Activated CD4-positive, alpha-beta T cell treated with anti-CD3 and anti-CD28 coated beads for 36 hours (primary cell): ENCODE measurements around the gene INTS14. TPM values are rescaled to one million over a fixed set of nuclear protein-coding genes. Genes with fewer than 3 reads are reported as not detected.
"Not testable (repeated sequence)": the region's sequence is repeated elsewhere in the genome, so short reads cannot be mapped to it uniquely, and the experiment has no call there.

Experiments used
- ATAC-seq: fragments of 200-7000 bp; cut with Tn5 transposase; one replicate; pipeline ENCODE4 v1.10.0; 2021; ENCODE audit warnings: mild to moderate bottlenecking, moderate library complexity
- CTCF ChIA-PET: fragments of 350-600 bp; sonication (Branson Sonifier 250); formaldehyde crosslinking; loops from one replicate; lab custom pipeline; 2021; ENCODE audit warnings: antibody characterized with exemption; lab: Charles Lee
- POLR2A ChIA-PET: fragments of 350-600 bp; sonication (Branson Sonifier 250); formaldehyde crosslinking; loops from one replicate; lab custom pipeline; 2021; ENCODE audit warnings: antibody characterized with exemption, inconsistent platforms; lab: Charles Lee
- DNase-seq: peaks from one replicate; pipeline ENCODE4 v3.0.0-alpha.2; 2020
- H3K27ac Mint-ChIP-seq: one replicate; pipeline ENCODE4 v1.8.0; 2021; ENCODE audit warnings: mixed read lengths
- H3K27me3 Mint-ChIP-seq: one replicate; pipeline ENCODE4 v1.8.0; 2021; ENCODE audit warnings: mixed read lengths
- H3K36me3 Mint-ChIP-seq: one replicate; pipeline ENCODE4 v1.8.0; 2021; ENCODE audit warnings: low read depth, mixed read lengths
- H3K4me1 Mint-ChIP-seq: one replicate; pipeline ENCODE4 v1.8.0; 2021; ENCODE audit warnings: mixed read lengths
- H3K4me3 Mint-ChIP-seq: one replicate; pipeline ENCODE4 v1.8.0; 2021; ENCODE audit warnings: mild to moderate bottlenecking, moderate library complexity, mixed read lengths
- H3K9me3 Mint-ChIP-seq: one replicate; pipeline ENCODE4 v1.8.0; 2021; ENCODE audit warnings: low read depth, mixed read lengths
- intact Hi-C, 2 experiments: fragments of 100-400 bp; cut with DNase I in 1 of 2; cut with micrococcal nuclease in 1 of 2; formaldehyde crosslinking; loops; one replicate each; pipeline versions ENCODE4 v1.14.2 to v1.15.1; 2022 to 2024; cut with DNase I, micrococcal nuclease
- total RNA-seq, 2 experiments: library from RNA; stranded (reverse); gene quantifications; one replicate each; pipeline ENCODE4 v1.2.3, GENCODE V29; 2021

The INTS14 gene
- total RNA-seq, 2 experiments from 2014 or later = 49.2 to 59.8 TPM

GRCh38 chr15:65630760-65631159 is 19.8 kb upstream of the INTS14 start:
- Mint-ChIP-seq H3K27me3 (no peaks in the 10 kb centered on the region), H3K4me3 (no peak overlapping the region), H3K27ac (no peak overlapping the region), H3K4me1 (peaks cover 10% of the 10 kb centered on the region), H3K36me3 (no peaks in the 10 kb centered on the region), H3K9me3 (no peaks in the 10 kb centered on the region)
- intact Hi-C loops = loop anchor here in 1 of 2 experiments (10.0 kb wide), 1 partner anchor 564 kb away; no protein-coding TSS in a partner anchor
- CTCF ChIA-PET = interaction anchor here (0.8 to 1.1 kb wide), 2 partner anchors 34 to 251 kb away, joined by 3 read pairs; no protein-coding TSS in a partner anchor
- ATAC-seq (peak; percentile 47), DNase-seq (peak; percentile 30)
- POLR2A ChIA-PET = no interaction called here

- no peaks in the 10 kb centered on the region for H3K27me3 Mint-ChIP-seq
- CTCF ChIA-PET = interaction anchor here (0.8 kb wide), 3 partner anchors 10 to 30 kb away, joined by 3 to 4 read pairs (median 3); no protein-coding TSS in a partner anchor
- POLR2A ChIA-PET = no interaction called here
These were observed 18.6 kb upstream of the INTS14 start for GRCh38 chr15:65629548-65629947.

GRCh38 chr15:65626856-65627255 is 15.9 kb upstream of the INTS14 start:
- ChIA-PET CTCF (interaction anchor here (0.9 kb wide), 1 partner anchor 11 kb away, joined by 3 read pairs; no protein-coding TSS in a partner anchor), POLR2A (no interaction called here)
- H3K36me3 Mint-ChIP-seq = peaks cover 6% of the 10 kb centered on the region
- H3K4me3 Mint-ChIP-seq = no peak overlapping the region
- intact Hi-C loops = no loop called here
- no peaks in the 10 kb centered on the region for H3K9me3 Mint-ChIP-seq
- DNase-seq (no peak), ATAC-seq (no peak)
- H3K27me3 Mint-ChIP-seq = no peaks in the 10 kb centered on the region
- H3K4me1 Mint-ChIP-seq = peaks cover 7% of the 10 kb centered on the region
- no peak overlapping the region for H3K27ac Mint-ChIP-seq

More at GRCh38 chr15:65629548-65629947, 18.6 kb upstream of the INTS14 start:
- no peak overlapping the region for H3K27ac Mint-ChIP-seq
- ATAC-seq (no peak), DNase-seq (no peak)
- no peak overlapping the region for H3K4me3 Mint-ChIP-seq
- H3K36me3 Mint-ChIP-seq = peaks cover 6% of the 10 kb centered on the region
- no peaks in the 10 kb centered on the region for H3K9me3 Mint-ChIP-seq
- peaks cover 10% of the 10 kb centered on the region for H3K4me1 Mint-ChIP-seq
- intact Hi-C loops = no loop called here

- intact Hi-C loops = no loop called here
- no peaks in the 10 kb centered on the region for H3K9me3 Mint-ChIP-seq
- peaks cover 6% of the 10 kb centered on the region for H3K36me3 Mint-ChIP-seq
- no peaks in the 10 kb centered on the region for H3K4me1 Mint-ChIP-seq
- ATAC-seq (no peak), DNase-seq (no peak)
- no peak overlapping the region for H3K4me3 Mint-ChIP-seq
- H3K27ac Mint-ChIP-seq = no peak overlapping the region
- POLR2A ChIA-PET = no interaction called here
- H3K27me3 Mint-ChIP-seq = no peaks in the 10 kb centered on the region
- CTCF ChIA-PET = no interaction called here
These were observed 12.2 kb upstream of the INTS14 start for GRCh38 chr15:65623103-65623502.

GRCh38 chr15:65621638-65622037 is 10.7 kb upstream of the INTS14 start, which contains the start of gene SLC24A1:
Gene SLC24A1 (plus strand): TSS chr15:65621938. CDS start chr15:65624081, 2,143 bp downstream.
- Mint-ChIP-seq H3K9me3 (no peaks in the 10 kb centered on the region), H3K27ac (no peak within 1 kb of the TSS), H3K4me3 (no peak within 1 kb of the TSS), H3K4me1 (no peaks in the 10 kb centered on the region), H3K36me3 (peaks cover 6% of the 10 kb centered on the region), H3K27me3 (no peaks in the 10 kb centered on the region)
- ATAC-seq (no peak), DNase-seq (no peak)
- intact Hi-C loops = no loop called here
- ChIA-PET POLR2A (no interaction called here), CTCF (interaction anchor here (1.0 to 1.4 kb wide), 4 partner anchors 9 to 16 kb away, joined by 3 to 4 read pairs (median 3); no protein-coding TSS in a partner anchor)

GRCh38 chr15:65620833-65621232 is 9.9 kb upstream of the INTS14 start:
- CTCF ChIA-PET = interaction anchor here (1.1 to 1.4 kb wide), 2 partner anchors 15 to 17 kb away, joined by 3 to 4 read pairs; no protein-coding TSS in a partner anchor
- H3K4me3 Mint-ChIP-seq = no peak overlapping the region
- H3K36me3 Mint-ChIP-seq = peaks cover 6% of the 10 kb centered on the region
- ATAC-seq (no peak), DNase-seq (no peak)
- H3K27ac Mint-ChIP-seq = no peak overlapping the region
- H3K27me3 Mint-ChIP-seq = no peaks in the 10 kb centered on the region
- H3K9me3 Mint-ChIP-seq = no peaks in the 10 kb centered on the region
- intact Hi-C loops = no loop called here
- H3K4me1 Mint-ChIP-seq = no peaks in the 10 kb centered on the region
- POLR2A ChIA-PET = no interaction called here

- DNase-seq (no peak), ATAC-seq (no peak)
- Mint-ChIP-seq H3K4me3 (no peak overlapping the region), H3K27me3 (no peaks in the 10 kb centered on the region), H3K27ac (no peak overlapping the region), H3K36me3 (peaks cover 1% of the 10 kb centered on the region), H3K4me1 (no peaks in the 10 kb centered on the region), H3K9me3 (no peaks in the 10 kb centered on the region)
- ChIA-PET POLR2A (no interaction called here), CTCF (interaction anchor here (0.7 to 1.0 kb wide), 2 partner anchors 18 to 104 kb away, joined by 3 read pairs; no protein-coding TSS in a partner anchor)
- intact Hi-C loops = loop anchor here in 1 of 2 experiments (10.0 kb wide), 1 partner anchor 675 kb away; the partner anchor contains the start of gene DIS3L
These were observed 8.8 kb upstream of the INTS14 start for GRCh38 chr15:65619626-65620290.

- Mint-ChIP-seq H3K4me1 (no peaks in the 10 kb centered on the region), H3K36me3 (no peaks in the 10 kb centered on the region), H3K27ac (no peak overlapping the region), H3K4me3 (no peak overlapping the region), H3K9me3 (no peaks in the 10 kb centered on the region), H3K27me3 (no peaks in the 10 kb centered on the region)
- CTCF ChIA-PET = no interaction called here
- ATAC-seq = no peak
- POLR2A ChIA-PET = no interaction called here
- intact Hi-C loops = loop anchor here in 1 of 2 experiments (10.0 kb wide), 1 partner anchor 676 kb away; the partner anchor contains the start of gene DIS3L
- no peak for DNase-seq
These were observed 7.7 kb upstream of the INTS14 start for GRCh38 chr15:65618560-65619109.

GRCh38 chr15:65615887-65616286 is 5.0 kb upstream of the INTS14 start:
- POLR2A ChIA-PET, DNase-seq, H3K27me3 Mint-ChIP-seq, CTCF ChIA-PET, H3K27ac Mint-ChIP-seq, H3K36me3 Mint-ChIP-seq, H3K4me3 Mint-ChIP-seq, ATAC-seq, H3K9me3 Mint-ChIP-seq: not testable (repeated sequence)
- H3K4me1 Mint-ChIP-seq = peaks cover 17% of the 10 kb centered on the region
- intact Hi-C loops = loop anchor here in 1 of 2 experiments (10.0 kb wide), 1 partner anchor 679 kb away; the partner anchor contains the start of gene DIS3L

GRCh38 chr15:65612949-65613744 is 2.2 kb upstream of the INTS14 start:
- POLR2A ChIA-PET = no interaction called here
- CTCF ChIA-PET = interaction anchor here (0.5 to 0.6 kb wide), 2 partner anchors 16 to 124 kb away, joined by 3 to 4 read pairs; no protein-coding TSS in a partner anchor

GRCh38 chr15:65612616-65612946 is 1.6 kb upstream of the INTS14 start:
- no peaks in the 10 kb centered on the region for H3K9me3 Mint-ChIP-seq
- intact Hi-C loops = loop anchor here (5.0 to 10.0 kb wide), 2 partner anchors 682 to 745 kb away; partner anchors contain the start of genes DIS3L (in 1 of the 2) and TIPIN (in 1 of the 2)
- DNase-seq (no peak), ATAC-seq (no peak)
- no peaks in the 10 kb centered on the region for H3K27me3 Mint-ChIP-seq
- peaks cover 33% of the 10 kb centered on the region for H3K4me1 Mint-ChIP-seq
- H3K27ac Mint-ChIP-seq = no peak overlapping the region
- ChIA-PET POLR2A (no interaction called here), CTCF (interaction anchor here (0.5 to 1.5 kb wide), 4 partner anchors 9 to 845 kb away, joined by 3 to 6 read pairs (median 3); partner anchors contain the start of gene SLC24A1)
- H3K4me3 Mint-ChIP-seq = peak overlapping the region; percentile 8
- H3K36me3 Mint-ChIP-seq = peaks cover 2% of the 10 kb centered on the region

More at GRCh38 chr15:65612949-65613744, 2.2 kb upstream of the INTS14 start:
- no peaks in the 10 kb centered on the region for H3K9me3 Mint-ChIP-seq
- DNase-seq (no peak), ATAC-seq (no peak)
- peaks cover 2% of the 10 kb centered on the region for H3K36me3 Mint-ChIP-seq
- no peaks in the 10 kb centered on the region for H3K27me3 Mint-ChIP-seq
- no peak overlapping the region for H3K27ac Mint-ChIP-seq
- peaks cover 30% of the 10 kb centered on the region for H3K4me1 Mint-ChIP-seq
- intact Hi-C loops = loop anchor here (5.0 to 10.0 kb wide), 2 partner anchors 682 to 744 kb away; partner anchors contain the start of genes DIS3L (in 1 of the 2) and TIPIN (in 1 of the 2)
- H3K4me3 Mint-ChIP-seq = no peak overlapping the region
